ENCODE data around the gene CCDC12.

- TF ChIP-seq, protein P1, sequence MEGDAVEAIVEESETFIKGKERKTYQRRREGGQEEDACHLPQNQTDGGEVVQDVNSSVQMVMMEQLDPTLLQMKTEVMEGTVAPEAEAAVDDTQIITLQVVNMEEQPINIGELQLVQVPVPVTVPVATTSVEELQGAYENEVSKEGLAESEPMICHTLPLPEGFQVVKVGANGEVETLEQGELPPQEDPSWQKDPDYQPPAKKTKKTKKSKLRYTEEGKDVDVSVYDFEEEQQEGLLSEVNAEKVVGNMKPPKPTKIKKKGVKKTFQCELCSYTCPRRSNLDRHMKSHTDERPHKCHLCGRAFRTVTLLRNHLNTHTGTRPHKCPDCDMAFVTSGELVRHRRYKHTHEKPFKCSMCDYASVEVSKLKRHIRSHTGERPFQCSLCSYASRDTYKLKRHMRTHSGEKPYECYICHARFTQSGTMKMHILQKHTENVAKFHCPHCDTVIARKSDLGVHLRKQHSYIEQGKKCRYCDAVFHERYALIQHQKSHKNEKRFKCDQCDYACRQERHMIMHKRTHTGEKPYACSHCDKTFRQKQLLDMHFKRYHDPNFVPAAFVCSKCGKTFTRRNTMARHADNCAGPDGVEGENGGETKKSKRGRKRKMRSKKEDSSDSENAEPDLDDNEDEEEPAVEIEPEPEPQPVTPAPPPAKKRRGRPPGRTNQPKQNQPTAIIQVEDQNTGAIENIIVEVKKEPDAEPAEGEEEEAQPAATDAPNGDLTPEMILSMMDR (IDR thresholded peaks at IDR 0.05): no peak
- TF ChIP-seq POLR2A (IDR thresholded peaks at IDR 0.05) (no peak), EP300 (IDR thresholded peaks at IDR 0.05) (no peak)
Measured at GRCh38 chr3:46885612-46886011, 90.9 kb downstream of the CCDC12 start.
